GM23338 (cell line): Measurements from ENCODE around the gene CLIC3. TPM values are rescaled to one million over a fixed set of nuclear protein-coding genes. Genes with fewer than 3 reads are reported as not detected.

ENCODE experiments used
- CREB1 ChIP-seq: fragments of 250-450 bp; sonication (Bioruptor Pico); IDR thresholded peaks from 2 replicates; pipeline ENCODE4 v1.5.0; 2020; ENCODE audit warnings: low read depth, mild to moderate bottlenecking, moderate library complexity
- CTCF ChIP-seq, 2 experiments: fragments of 200-600 bp in 1 of 2; sonication (generic) in 1 of 2; conservative IDR thresholded peaks; 2 replicates each; pipeline versions ENCODE4 v1.5.1 to v1.6.1; 2016 to 2017; ENCODE audit warnings: antibody characterized with exemption in 2 of 2, low read depth in 2 of 2, mild to moderate bottlenecking in 2 of 2, moderate library complexity in 1 of 2
- EZH2 ChIP-seq: fragments of 200-600 bp; sonication (generic); IDR thresholded peaks from one replicate; pipeline ENCODE4 v1.8.0; 2017; ENCODE audit warnings: antibody characterized with exemption, mild to moderate bottlenecking, low read depth; ENCODE audit not compliant: unreplicated experiment
- EZH2phosphoT487 ChIP-seq: fragments of 200-600 bp; sonication (generic); IDR thresholded peaks from one replicate; pipeline ENCODE4 v1.8.1; 2018; ENCODE audit warnings: antibody characterized with exemption; ENCODE audit not compliant: unreplicated experiment
- JUNB ChIP-seq: IDR thresholded peaks from one replicate; pipeline ENCODE4 v1.6.1; 2016; ENCODE audit warnings: antibody characterized with exemption; ENCODE audit not compliant: unreplicated experiment
- NANOG ChIP-seq: IDR thresholded peaks from 2 replicates; pipeline ENCODE4 v1.6.1; 2016; ENCODE audit warnings: antibody characterized with exemption, borderline replicate concordance
- STAT1 ChIP-seq: IDR thresholded peaks from one replicate; pipeline ENCODE4 v1.6.1; 2016; ENCODE audit warnings: antibody characterized with exemption; ENCODE audit not compliant: unreplicated experiment
- ZNF114 ChIP-seq: fragments of 250-450 bp; sonication (Bioruptor Pico); IDR thresholded peaks from 2 replicates; pipeline ENCODE4 v1.5.0; 2020; ENCODE audit warnings: mild to moderate bottlenecking, moderate library complexity
- ZNF331 ChIP-seq: fragments of 250-450 bp; sonication (Bioruptor Pico); IDR thresholded peaks from 2 replicates; pipeline ENCODE4 v1.5.0; 2020; ENCODE audit warnings: low read depth, mild to moderate bottlenecking, moderate library complexity
- polyA plus RNA-seq: library from polyadenylated mRNA; unstranded; fragments of >200 nt; fragmentation: Nextera tagmentation; extraction: Ambion mirVana; gene quantifications from 2 replicates; pipeline ENCODE4 v1.2.1, GENCODE V29; 2016
- total RNA-seq: library from RNA; depleted of rRNA; stranded (reverse); fragments of >200 nt; shearing (Covaris generic); gene quantifications from 2 replicates; pipeline ENCODE4 v1.2.3, GENCODE V29; 2014
- TF ChIP-seq, protein P1 (sequence below): fragments of 250-450 bp; sonication (Bioruptor Pico); IDR thresholded peaks from 2 replicates; pipeline ENCODE4 v1.5.0; 2020; ENCODE audit warnings: mild to moderate bottlenecking, moderate library complexity

CLIC3 gene
- total and polyA plus RNA-seq, 2 experiments from 2014 or later, result 0.53 to 0.56 TPM

- TF ChIP-seq, protein P1, sequence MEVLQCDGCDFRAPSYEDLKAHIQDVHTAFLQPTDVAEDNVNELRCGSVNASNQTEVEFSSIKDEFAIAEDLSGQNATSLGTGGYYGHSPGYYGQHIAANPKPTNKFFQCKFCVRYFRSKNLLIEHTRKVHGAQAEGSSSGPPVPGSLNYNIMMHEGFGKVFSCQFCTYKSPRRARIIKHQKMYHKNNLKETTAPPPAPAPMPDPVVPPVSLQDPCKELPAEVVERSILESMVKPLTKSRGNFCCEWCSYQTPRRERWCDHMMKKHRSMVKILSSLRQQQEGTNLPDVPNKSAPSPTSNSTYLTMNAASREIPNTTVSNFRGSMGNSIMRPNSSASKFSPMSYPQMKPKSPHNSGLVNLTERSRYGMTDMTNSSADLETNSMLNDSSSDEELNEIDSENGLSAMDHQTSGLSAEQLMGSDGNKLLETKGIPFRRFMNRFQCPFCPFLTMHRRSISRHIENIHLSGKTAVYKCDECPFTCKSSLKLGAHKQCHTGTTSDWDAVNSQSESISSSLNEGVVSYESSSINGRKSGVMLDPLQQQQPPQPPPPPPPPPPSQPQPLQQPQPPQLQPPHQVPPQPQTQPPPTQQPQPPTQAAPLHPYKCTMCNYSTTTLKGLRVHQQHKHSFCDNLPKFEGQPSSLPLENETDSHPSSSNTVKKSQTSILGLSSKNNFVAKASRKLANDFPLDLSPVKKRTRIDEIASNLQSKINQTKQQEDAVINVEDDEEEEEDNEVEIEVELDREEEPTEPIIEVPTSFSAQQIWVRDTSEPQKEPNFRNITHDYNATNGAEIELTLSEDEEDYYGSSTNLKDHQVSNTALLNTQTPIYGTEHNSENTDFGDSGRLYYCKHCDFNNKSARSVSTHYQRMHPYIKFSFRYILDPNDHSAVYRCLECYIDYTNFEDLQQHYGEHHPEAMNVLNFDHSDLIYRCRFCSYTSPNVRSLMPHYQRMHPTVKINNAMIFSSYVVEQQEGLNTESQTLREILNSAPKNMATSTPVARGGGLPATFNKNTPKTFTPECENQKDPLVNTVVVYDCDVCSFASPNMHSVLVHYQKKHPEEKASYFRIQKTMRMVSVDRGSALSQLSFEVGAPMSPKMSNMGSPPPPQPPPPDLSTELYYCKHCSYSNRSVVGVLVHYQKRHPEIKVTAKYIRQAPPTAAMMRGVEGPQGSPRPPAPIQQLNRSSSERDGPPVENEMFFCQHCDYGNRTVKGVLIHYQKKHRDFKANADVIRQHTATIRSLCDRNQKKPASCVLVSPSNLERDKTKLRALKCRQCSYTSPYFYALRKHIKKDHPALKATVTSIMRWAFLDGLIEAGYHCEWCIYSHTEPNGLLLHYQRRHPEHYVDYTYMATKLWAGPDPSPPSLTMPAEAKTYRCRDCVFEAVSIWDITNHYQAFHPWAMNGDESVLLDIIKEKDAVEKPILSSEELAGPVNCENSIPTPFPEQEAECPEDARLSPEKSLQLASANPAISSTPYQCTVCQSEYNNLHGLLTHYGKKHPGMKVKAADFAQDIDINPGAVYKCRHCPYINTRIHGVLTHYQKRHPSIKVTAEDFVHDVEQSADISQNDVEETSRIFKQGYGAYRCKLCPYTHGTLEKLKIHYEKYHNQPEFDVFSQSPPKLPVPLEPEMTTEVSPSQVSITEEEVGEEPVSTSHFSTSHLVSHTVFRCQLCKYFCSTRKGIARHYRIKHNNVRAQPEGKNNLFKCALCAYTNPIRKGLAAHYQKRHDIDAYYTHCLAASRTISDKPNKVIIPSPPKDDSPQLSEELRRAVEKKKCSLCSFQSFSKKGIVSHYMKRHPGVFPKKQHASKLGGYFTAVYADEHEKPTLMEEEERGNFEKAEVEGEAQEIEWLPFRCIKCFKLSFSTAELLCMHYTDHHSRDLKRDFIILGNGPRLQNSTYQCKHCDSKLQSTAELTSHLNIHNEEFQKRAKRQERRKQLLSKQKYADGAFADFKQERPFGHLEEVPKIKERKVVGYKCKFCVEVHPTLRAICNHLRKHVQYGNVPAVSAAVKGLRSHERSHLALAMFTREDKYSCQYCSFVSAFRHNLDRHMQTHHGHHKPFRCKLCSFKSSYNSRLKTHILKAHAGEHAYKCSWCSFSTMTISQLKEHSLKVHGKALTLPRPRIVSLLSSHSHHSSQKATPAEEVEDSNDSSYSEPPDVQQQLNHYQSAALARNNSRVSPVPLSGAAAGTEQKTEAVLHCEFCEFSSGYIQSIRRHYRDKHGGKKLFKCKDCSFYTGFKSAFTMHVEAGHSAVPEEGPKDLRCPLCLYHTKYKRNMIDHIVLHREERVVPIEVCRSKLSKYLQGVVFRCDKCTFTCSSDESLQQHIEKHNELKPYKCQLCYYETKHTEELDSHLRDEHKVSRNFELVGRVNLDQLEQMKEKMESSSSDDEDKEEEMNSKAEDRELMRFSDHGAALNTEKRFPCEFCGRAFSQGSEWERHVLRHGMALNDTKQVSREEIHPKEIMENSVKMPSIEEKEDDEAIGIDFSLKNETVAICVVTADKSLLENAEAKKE (CRISPR knock-in tag), result no peak
- TF ChIP-seq CREB1 (no peak), EZH2 (no peak), NANOG (no peak), ZNF114 (CRISPR knock-in tag) (no peak), ZNF331 (CRISPR knock-in tag) (no peak), EZH2phosphoT487 (no peak), STAT1 (no peak), CTCF (conservative IDR thresholded peaks at IDR 0.05; ENCODE audit: low read depth in 2 of 2) (no peak), JUNB (no peak)
Observed at GRCh38 chr9:137018761-137019559, 22.6 kb upstream of the CLIC3 start (continued).
